IMR-90 (cell line): ENCODE data around the gene YES1.

Source experiments
- CEBPB ChIP-seq: IDR thresholded peaks from 2 replicates; pipeline ENCODE4 v1.6.1; 2012; ENCODE audit warnings: low read depth, low read length, improper control_type of control experiment
- FOS ChIP-seq: fragments of 150-350 bp; IDR thresholded peaks from 2 replicates; pipeline ENCODE4 v1.6.1; 2016; ENCODE audit warnings: low read depth, low read length
- MAFK ChIP-seq: IDR thresholded peaks from 2 replicates; pipeline ENCODE4 v1.6.1; 2012; ENCODE audit warnings: low read depth, low read length, improper control_type of control experiment
- MAZ ChIP-seq: IDR thresholded peaks from 2 replicates; pipeline ENCODE4 v1.6.1; 2012; ENCODE audit warnings: low read depth, mild to moderate bottlenecking, low read length, improper control_type of control experiment, moderate library complexity, borderline replicate concordance
- MXI1 ChIP-seq: IDR thresholded peaks from 2 replicates; pipeline ENCODE4 v1.6.1; 2012; ENCODE audit warnings: low read depth, mild to moderate bottlenecking, low read length, moderate library complexity, borderline replicate concordance
- NFE2L2 ChIP-seq: fragments of 150-350 bp; IDR thresholded peaks from 2 replicates; pipeline ENCODE4 v1.6.1; 2016; ENCODE audit warnings: low read depth, mild to moderate bottlenecking, low read length
- POLR2A ChIP-seq: IDR thresholded peaks from 2 replicates; pipeline ENCODE4 v1.6.1; 2012; ENCODE audit warnings: mild to moderate bottlenecking, low read depth, low read length
- RAD21 ChIP-seq: IDR thresholded peaks from 2 replicates; pipeline ENCODE4 v1.6.1; 2012; ENCODE audit warnings: low read length, improper control_type of control experiment
- RFX5 ChIP-seq: IDR thresholded peaks from 2 replicates; pipeline ENCODE4 v1.8.0; 2012; ENCODE audit warnings: low read depth, mild to moderate bottlenecking, low read length, moderate library complexity
- TF ChIP-seq, protein P1 (sequence below): conservative IDR thresholded peaks from 2 replicates; pipeline ENCODE4 v1.5.1; 2012; ENCODE audit warnings: mild to moderate bottlenecking, low read depth, low read length, improper control_type of control experiment
- TF ChIP-seq, protein P2 (sequence below): fragments of 150-350 bp; IDR thresholded peaks from 2 replicates; pipeline ENCODE4 v1.6.1; 2017; ENCODE audit warnings: mild to moderate bottlenecking, antibody characterized with exemption, low read length, low read depth
- TF ChIP-seq, protein P3 (sequence below): fragments of 150-350 bp; IDR thresholded peaks from 2 replicates; pipeline ENCODE4 v1.6.1; 2016; ENCODE audit warnings: low read depth, mild to moderate bottlenecking, low read length, moderate library complexity, borderline replicate concordance

DNA sequence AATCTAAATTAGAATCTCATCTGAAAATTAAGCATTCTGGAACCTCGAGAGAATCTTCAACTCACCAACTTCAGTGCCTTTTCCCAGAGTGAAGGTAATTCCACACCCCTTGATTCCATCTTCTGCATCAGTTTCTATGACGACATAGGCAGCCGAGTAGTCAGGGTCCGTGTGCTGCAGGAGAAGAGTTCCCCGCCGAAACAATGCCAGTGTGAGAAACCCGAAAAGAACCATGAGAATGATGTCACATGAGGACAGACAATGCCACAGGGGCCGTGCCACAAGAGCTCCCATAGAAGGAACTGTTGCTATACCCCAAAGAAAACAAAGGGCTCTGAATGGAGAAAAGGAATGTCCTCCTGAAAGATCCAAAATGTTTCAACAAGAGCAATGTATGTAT lies 105.6 kb downstream of the YES1 start:
- TF ChIP-seq, protein P1, sequence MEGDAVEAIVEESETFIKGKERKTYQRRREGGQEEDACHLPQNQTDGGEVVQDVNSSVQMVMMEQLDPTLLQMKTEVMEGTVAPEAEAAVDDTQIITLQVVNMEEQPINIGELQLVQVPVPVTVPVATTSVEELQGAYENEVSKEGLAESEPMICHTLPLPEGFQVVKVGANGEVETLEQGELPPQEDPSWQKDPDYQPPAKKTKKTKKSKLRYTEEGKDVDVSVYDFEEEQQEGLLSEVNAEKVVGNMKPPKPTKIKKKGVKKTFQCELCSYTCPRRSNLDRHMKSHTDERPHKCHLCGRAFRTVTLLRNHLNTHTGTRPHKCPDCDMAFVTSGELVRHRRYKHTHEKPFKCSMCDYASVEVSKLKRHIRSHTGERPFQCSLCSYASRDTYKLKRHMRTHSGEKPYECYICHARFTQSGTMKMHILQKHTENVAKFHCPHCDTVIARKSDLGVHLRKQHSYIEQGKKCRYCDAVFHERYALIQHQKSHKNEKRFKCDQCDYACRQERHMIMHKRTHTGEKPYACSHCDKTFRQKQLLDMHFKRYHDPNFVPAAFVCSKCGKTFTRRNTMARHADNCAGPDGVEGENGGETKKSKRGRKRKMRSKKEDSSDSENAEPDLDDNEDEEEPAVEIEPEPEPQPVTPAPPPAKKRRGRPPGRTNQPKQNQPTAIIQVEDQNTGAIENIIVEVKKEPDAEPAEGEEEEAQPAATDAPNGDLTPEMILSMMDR: no peak
- TF ChIP-seq MAFK: no peak
- no peak for TF ChIP-seq CEBPB
- TF ChIP-seq FOS: no peak
- TF ChIP-seq POLR2A: no peak
- TF ChIP-seq RAD21: no peak
- no peak for TF ChIP-seq MXI1
- TF ChIP-seq RFX5: no peak
- TF ChIP-seq, protein P2, sequence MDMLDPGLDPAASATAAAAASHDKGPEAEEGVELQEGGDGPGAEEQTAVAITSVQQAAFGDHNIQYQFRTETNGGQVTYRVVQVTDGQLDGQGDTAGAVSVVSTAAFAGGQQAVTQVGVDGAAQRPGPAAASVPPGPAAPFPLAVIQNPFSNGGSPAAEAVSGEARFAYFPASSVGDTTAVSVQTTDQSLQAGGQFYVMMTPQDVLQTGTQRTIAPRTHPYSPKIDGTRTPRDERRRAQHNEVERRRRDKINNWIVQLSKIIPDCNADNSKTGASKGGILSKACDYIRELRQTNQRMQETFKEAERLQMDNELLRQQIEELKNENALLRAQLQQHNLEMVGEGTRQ: no peak
- no peak for TF ChIP-seq MAZ
- TF ChIP-seq, protein P3, sequence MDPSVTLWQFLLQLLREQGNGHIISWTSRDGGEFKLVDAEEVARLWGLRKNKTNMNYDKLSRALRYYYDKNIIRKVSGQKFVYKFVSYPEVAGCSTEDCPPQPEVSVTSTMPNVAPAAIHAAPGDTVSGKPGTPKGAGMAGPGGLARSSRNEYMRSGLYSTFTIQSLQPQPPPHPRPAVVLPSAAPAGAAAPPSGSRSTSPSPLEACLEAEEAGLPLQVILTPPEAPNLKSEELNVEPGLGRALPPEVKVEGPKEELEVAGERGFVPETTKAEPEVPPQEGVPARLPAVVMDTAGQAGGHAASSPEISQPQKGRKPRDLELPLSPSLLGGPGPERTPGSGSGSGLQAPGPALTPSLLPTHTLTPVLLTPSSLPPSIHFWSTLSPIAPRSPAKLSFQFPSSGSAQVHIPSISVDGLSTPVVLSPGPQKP: no peak
- no peak for TF ChIP-seq NFE2L2
